ENCODE data around the gene BOLA1.
"Not testable (repeated sequence)": the region's sequence is repeated elsewhere in the genome, so short reads cannot be mapped to it uniquely, and the experiment has no call there.

Gene BOLA1

GRCh38 chr1:149931212-149931790 is 31.9 kb downstream of the BOLA1 start:
- no peak for DNase-seq (ENCODE audit: low spot score)

GRCh38 chr1:149932474-149932873 is 33.1 kb downstream of the BOLA1 start:
- DNase-seq (ENCODE audit: low spot score), result no peak

GRCh38 chr1:149933208-149933607 is 33.8 kb downstream of the BOLA1 start:
- no peak for DNase-seq (ENCODE audit: low spot score)

DNA sequence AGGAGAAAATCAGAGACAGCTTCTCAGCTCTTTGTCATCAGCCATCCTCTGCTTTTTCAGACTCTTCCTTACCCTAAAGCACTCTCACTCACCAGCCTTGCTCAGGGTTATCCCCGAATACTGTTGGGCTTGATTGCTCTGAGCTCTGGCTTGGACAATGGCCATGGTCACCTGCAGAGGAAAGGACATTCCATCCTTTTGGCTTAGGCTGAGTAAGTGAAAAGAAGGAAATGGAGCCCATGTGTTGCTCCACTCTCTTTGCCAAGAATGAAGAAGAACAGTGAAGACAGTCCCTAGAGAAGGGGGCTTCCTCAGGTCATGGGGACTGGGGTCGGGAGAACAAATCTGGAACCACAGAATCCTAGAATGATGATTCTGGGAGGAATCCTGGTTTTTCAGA is 35.0 kb downstream of the BOLA1 start:
- no peak for DNase-seq (ENCODE audit: low spot score)

DNA sequence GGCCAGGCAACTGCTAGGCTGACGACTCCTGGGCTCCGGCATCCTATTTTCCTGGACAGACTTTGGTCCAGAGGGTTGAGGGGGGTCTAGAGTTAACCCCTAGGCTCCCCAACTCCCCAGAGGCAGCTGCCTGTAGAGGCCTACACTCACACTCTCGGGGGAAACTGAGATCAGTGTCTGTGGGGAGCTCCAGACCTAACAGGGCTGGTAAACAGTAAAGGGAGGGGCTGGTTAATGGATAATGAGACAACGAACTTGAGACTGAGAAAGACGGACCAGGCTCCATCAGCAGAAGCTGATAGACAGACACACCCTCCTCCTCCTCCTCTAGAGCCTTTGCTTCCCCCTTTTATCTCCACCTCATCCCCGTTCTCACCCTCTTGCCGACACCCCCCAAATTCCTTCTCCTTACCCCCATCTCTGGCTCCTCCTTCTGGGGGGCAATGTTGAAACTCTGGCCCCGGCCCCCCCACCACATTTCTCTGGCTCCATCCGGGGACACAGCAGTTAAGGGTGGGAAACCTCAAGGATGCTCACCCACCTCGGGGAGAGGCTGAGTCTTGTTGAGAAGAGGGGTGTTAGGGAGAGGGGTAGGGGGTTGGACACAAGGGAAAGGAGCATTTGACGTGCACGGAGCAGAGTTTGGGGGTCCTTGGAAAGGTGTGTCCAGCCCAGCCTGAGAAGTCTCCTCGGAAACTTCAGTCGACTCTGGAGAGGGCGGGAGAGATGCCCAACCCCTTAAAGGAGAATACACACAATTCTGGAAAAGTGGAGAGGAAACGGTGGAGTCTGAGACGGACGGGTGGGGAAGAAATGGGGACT is 37.0 kb downstream of the BOLA1 start, which contains the start of gene MTMR11:
Gene MTMR11, minus strand, starts transcription at position 710 of the 822 bp plus-strand sequence. Its CDS starts 232 bp downstream, at position 478.
- no peak for DNase-seq (ENCODE audit: low spot score)

GRCh38 chr1:149936992-149937705 is 37.8 kb downstream of the BOLA1 start:
- DNase-seq (ENCODE audit: low spot score), result no peak

- no peak for DNase-seq (ENCODE audit: low spot score)
Measured at GRCh38 chr1:149937759-149938158, 38.4 kb downstream of the BOLA1 start.

- not testable (repeated sequence) for DNase-seq (ENCODE audit: low spot score)
Measured at GRCh38 chr1:149938668-149939003, 39.3 kb downstream of the BOLA1 start.

GRCh38 chr1:149940427-149940826 is 41.1 kb downstream of the BOLA1 start:
- DNase-seq (ENCODE audit: low spot score), result no peak

- DNase-seq (ENCODE audit: low spot score), result no peak
Measured at GRCh38 chr1:149942207-149942606, 42.8 kb downstream of the BOLA1 start.

GRCh38 chr1:149942885-149943284 is 43.5 kb downstream of the BOLA1 start:
- DNase-seq (ENCODE audit: low spot score), result no peak

GRCh38 chr1:149945206-149945605 is 45.8 kb downstream of the BOLA1 start:
- DNase-seq (ENCODE audit: low spot score), result no peak

- no peak for DNase-seq (ENCODE audit: low spot score)
Measured at GRCh38 chr1:149949911-149950310, 50.5 kb downstream of the BOLA1 start.
